LNCaP clone FGC (cell line): ENCODE measurements around the gene IRF2BP1.
A peak's percentile ranks its signal among the peaks of the same experiment; 100 is the strongest.

Source experiments
- DNase-seq: peaks from one replicate; pipeline ENCODE4 v3.0.0-alpha.2; 2011; ENCODE audit warnings: low read depth
- H3K4me3 ChIP-seq: 2 replicates; pipeline ENCODE4 v1.5.1; 2011; ENCODE audit warnings: mild to moderate bottlenecking, low read depth, low read length, control low read depth
- CTCF ChIP-seq: IDR thresholded peaks from 2 replicates; pipeline ENCODE4 v1.5.1; 2012; ENCODE audit warnings: mild to moderate bottlenecking; ENCODE audit not compliant: control insufficient read depth, insufficient read depth; ENCODE audit errors: extremely low read depth

IRF2BP1 gene, protein sequence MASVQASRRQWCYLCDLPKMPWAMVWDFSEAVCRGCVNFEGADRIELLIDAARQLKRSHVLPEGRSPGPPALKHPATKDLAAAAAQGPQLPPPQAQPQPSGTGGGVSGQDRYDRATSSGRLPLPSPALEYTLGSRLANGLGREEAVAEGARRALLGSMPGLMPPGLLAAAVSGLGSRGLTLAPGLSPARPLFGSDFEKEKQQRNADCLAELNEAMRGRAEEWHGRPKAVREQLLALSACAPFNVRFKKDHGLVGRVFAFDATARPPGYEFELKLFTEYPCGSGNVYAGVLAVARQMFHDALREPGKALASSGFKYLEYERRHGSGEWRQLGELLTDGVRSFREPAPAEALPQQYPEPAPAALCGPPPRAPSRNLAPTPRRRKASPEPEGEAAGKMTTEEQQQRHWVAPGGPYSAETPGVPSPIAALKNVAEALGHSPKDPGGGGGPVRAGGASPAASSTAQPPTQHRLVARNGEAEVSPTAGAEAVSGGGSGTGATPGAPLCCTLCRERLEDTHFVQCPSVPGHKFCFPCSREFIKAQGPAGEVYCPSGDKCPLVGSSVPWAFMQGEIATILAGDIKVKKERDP

GRCh38 chr19:45885556-45886426 lies at the start of gene IRF2BP1:
Gene IRF2BP1 (minus strand): TSS chr19:45886141. CDS start chr19:45885774, 367 bp downstream.
- no peak for TF ChIP-seq CTCF
- peak within 1 kb of the TSS; percentile 51 for H3K4me3 ChIP-seq
- no peak for DNase-seq

DNA sequence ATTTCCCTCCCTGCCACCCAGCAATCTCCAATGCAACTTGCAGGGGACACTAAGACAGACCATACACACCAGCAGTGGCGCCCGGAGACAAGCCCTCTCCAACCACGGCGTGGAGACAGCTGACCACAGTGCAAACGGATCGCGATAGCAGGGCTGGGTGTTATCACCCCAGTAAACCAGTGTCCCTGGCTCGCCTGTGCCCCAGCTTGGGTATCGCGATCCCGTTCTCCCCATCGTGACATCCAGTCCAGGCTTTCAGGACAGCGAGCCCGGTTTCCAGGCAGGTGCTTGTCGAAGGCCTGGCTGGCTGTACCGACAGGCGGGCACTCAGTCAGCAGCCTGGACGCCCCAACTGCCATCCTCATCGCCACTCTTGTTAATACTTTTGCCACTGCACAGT lies 49.3 kb upstream of the IRF2BP1 start:
- no peak for DNase-seq
- H3K4me3 ChIP-seq, result no peak overlapping the region
- no peak for TF ChIP-seq CTCF

DNA sequence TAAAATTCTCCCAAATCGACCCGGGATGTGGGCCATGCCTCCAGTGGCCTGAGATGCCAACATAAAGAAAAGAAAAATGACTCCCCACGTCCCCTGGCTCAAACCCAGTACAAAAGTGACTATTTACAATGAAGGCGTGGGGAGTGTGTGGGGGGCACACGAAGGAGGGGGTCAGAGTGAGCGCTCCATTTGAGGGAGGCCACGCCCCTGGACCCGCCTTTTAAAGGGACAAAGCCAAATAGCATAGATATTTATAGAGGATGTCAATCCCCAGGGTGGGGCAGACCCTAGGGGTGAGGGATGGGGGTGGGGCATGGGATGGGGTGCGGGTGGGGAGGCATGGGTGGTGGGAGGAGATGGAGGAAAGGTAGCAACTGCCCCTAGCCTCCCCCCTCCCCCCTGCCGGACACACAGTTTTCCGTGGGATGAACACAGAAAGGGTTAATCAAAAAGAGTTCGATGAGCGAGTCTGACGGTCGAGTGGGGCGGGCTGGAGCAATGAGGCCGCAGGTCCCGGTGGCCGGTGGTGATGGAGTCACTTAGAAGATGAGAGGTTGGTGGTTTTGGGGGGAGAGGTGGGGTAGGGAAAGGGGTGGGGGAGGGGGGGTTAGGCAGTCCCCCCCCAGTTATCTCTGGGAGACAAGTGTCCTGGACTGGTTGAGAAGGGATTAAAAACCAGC lies 48.8 kb upstream of the IRF2BP1 start:
- DNase-seq, result no peak
- H3K4me3 ChIP-seq, result no peak overlapping the region
- TF ChIP-seq CTCF, result no peak

DNA sequence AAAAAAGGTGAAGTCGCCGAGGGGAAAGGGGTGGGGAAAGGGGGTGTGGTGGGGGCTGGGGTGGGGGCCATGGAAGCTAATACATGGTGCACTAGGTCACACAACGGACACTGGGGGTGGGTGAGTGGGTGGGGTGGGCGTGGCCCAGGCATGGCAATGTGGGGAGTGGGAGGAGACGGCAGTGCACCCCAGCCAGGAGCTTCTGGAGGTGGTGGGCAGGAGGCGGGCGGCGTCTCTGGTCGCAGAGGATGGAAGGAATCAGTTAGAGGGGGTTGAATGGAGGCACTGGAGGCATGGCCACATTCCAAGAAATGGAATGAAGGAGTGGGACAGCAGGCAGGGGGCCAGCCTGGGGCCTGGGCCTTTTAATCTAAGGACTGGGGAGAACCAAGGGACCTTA lies 47.8 kb upstream of the IRF2BP1 start:
- H3K4me3 ChIP-seq, result no peak overlapping the region
- TF ChIP-seq CTCF, result no peak
- no peak for DNase-seq

DNA sequence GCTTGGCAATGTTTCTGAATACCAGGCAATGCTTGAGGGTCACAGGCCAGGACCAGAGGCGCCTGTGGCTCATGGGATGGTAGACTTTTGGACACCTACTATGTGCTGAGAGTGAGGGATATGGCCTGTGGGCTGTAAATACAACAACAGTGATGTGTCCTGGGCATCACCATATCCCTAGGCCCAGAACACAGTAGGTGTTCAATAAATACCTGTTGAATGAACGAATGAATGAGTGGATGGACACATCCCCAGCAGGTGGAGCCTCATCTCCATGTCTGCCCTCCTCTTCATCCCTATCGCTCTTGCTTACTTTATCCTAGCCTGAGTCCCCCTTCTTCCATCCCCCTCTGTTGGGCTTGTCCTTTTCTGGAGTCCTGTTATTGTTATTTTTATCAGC lies 45.1 kb upstream of the IRF2BP1 start:
- H3K4me3 ChIP-seq, result no peak overlapping the region
- TF ChIP-seq CTCF, result no peak

GRCh38 chr19:45929247-45929646 lies 43.3 kb upstream of the IRF2BP1 start:
- no peak overlapping the region for H3K4me3 ChIP-seq
- DNase-seq, result no peak
- no peak for TF ChIP-seq CTCF

More for the DNA sequence above, 45.1 kb upstream of the IRF2BP1 start:
- no peak for DNase-seq
